ENCODE data around the gene MPP2.
"Not testable (repeated sequence)": the region's sequence is repeated elsewhere in the genome, so short reads cannot be mapped to it uniquely, and the experiment has no call there.

The MPP2 gene

DNA sequence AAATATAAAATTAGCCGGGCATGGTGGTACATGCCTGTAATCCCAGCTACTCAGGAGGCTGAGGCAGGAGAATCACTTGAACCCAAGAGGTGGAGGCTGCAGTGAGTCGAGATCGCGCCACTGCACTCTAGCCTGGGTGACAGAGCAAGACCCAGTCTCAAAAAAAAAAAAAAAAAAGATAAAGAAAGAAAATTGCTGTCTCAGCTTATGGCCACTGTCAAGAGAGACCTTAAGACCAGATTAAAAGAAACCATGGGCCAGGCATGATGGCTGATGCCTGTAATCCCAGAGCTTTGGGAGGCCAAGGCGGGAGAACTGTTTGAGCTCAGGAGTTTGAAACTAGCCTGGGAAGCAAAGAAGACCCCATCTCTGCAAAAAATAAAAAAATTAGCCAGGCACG lies 38.3 kb downstream of the MPP2 start:
- H3K9me3 ChIP-seq (ENCODE audit: control insufficient read depth in 5 of 5, low read length in 5 of 5); H3K36me3 ChIP-seq (ENCODE audit: control insufficient read depth in 5 of 5, insufficient read depth in 5 of 5, low read length in 5 of 5); H3K4me3 ChIP-seq (ENCODE audit: low read depth in 1 of 5, low read length in 5 of 5); H3K27me3 ChIP-seq (ENCODE audit: control insufficient read depth in 5 of 5, insufficient read depth in 4 of 5, low read length in 5 of 5); H3K9ac ChIP-seq (ENCODE audit: low read length in 5 of 5); H3K4me1 ChIP-seq (ENCODE audit: control insufficient read depth in 5 of 5, insufficient read depth in 5 of 5, low read length in 5 of 5); H3K27ac ChIP-seq (ENCODE audit: low read depth, low read length): not testable (repeated sequence)

DNA sequence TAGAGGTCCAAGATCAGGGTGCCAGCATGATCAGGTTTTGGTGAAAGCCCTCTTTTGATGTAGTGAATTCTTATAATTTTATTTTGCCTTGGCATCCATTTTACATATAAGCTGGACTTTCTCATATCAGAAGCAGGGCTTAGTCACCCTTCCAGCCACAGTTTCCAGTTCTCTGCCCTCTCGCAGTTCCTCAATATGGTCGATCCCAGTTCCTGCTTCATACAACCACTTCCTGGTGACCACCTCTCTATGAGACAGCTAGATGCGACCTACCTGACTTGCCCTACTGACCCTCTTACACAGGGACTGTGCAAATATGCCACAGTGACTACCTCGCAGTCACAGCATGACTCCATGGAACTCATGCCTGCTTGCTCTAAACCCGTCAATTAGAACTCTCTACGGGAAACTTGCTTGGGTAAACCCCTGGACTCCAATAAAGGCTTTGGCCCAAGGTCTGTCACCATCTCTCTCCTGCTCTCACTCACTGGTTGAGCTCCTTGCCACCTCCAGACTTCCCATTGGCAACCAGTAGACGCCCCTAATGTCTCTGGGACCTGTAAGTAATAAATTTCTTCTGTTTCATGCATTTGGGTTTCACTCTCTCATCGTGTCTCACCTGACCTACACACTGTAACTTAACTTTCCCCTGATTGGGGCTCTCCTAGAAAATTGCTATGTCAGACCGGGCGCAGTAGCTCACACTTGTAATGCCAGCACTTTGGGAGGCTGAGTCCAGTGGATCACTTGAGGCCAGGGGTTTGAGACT lies 38.9 kb downstream of the MPP2 start:
- no peak overlapping the region for H3K9ac ChIP-seq (ENCODE audit: low read length in 5 of 5)
- no peak overlapping the region for H3K4me3 ChIP-seq (ENCODE audit: low read depth in 1 of 5, low read length in 5 of 5)
- H3K9me3 ChIP-seq (ENCODE audit: control insufficient read depth in 5 of 5, low read length in 5 of 5): peaks cover 0 to 3% (median 0%) of the 10 kb centered on the region in 5 donors
- peaks cover 0 to 4% (median 0%) of the 10 kb centered on the region in 5 donors for H3K4me1 ChIP-seq (ENCODE audit: control insufficient read depth in 5 of 5, insufficient read depth in 5 of 5, low read length in 5 of 5)
- no peak overlapping the region for H3K27ac ChIP-seq (ENCODE audit: low read depth, low read length)
- H3K36me3 ChIP-seq (ENCODE audit: control insufficient read depth in 5 of 5, insufficient read depth in 5 of 5, low read length in 5 of 5): no peaks in the 10 kb centered on the region
- peaks cover 0 to 5% (median 0%) of the 10 kb centered on the region in 5 donors for H3K27me3 ChIP-seq (ENCODE audit: control insufficient read depth in 5 of 5, insufficient read depth in 4 of 5, low read length in 5 of 5)

DNA sequence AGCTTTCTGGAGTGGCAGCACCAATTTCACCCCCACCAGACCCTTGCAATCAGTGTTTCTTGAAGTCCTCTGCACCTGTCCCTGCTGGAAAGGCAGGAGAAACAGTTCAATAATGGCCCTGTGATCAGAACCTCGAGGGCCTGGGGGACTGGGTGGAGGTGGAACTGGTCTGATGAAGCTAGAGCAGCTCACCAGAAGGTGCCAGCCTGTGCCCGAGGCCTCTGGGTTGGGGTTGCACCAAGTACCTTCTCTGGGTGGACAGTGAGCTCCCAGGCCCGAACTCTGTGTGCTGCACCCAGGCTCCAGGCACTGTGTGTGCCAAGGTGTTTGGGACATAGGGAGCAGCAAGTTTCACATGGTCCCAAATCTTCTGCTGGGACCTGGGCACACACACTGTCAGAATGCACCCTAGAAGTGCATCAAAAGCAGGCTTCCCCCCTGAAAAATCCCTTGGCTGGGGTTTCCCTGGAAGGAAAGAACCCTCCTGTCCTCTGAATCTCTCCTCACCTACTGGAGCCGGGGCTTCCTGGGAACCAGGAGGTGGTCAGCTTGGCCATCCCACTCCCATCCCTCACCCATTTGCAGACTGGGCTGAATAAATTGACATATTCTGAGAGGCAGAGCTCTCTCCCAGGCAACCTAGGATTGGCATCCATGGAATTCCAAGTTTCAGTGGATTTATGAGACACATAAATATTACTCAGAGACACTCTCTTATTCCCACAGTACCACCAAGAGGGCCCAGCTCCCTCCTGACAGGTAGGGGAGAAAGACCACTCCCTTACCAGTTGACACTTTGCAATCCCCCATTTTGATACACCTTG lies 43.0 kb downstream of the MPP2 start:
- no peaks in the 10 kb centered on the region for H3K36me3 ChIP-seq (ENCODE audit: control insufficient read depth in 5 of 5, insufficient read depth in 5 of 5, low read length in 5 of 5)
- no peak overlapping the region for H3K27ac ChIP-seq (ENCODE audit: low read depth, low read length)
- no peak overlapping the region for H3K9ac ChIP-seq (ENCODE audit: low read length in 5 of 5)
- no peaks in the 10 kb centered on the region for H3K27me3 ChIP-seq (ENCODE audit: control insufficient read depth in 5 of 5, insufficient read depth in 4 of 5, low read length in 5 of 5)
- H3K4me3 ChIP-seq (ENCODE audit: low read depth in 1 of 5, low read length in 5 of 5): no peak overlapping the region
- H3K4me1 ChIP-seq (ENCODE audit: control insufficient read depth in 5 of 5, insufficient read depth in 5 of 5, low read length in 5 of 5): peaks cover 3 to 36% (median 11%) of the 10 kb centered on the region in 5 donors
- H3K9me3 ChIP-seq (ENCODE audit: control insufficient read depth in 5 of 5, low read length in 5 of 5): peaks cover 0 to 3% (median 0%) of the 10 kb centered on the region in 5 donors

DNA sequence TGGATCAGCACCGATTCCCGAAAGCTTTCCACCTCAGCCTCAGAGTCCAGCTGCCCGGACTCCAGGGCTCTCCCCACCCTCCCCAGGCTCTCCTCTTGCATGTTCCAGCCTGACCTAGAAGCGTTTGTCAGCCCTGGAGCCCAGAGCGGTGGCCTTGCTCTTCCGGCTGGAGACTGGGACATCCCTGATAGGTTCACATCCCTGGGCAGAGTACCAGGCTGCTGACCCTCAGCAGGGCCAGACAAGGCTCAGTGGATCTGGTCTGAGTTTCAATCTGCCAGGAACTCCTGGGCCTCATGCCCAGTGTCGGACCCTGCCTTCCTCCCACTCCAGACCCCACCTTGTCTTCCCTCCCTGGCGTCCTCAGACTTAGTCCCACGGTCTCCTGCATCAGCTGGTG lies 45.4 kb downstream of the MPP2 start:
- Histone ChIP-seq H3K27me3 (ENCODE audit: control insufficient read depth in 5 of 5, insufficient read depth in 4 of 5, low read length in 5 of 5) (peaks cover 0 to 9% (median 0%) of the 10 kb centered on the region in 5 donors), H3K36me3 (ENCODE audit: control insufficient read depth in 5 of 5, insufficient read depth in 5 of 5, low read length in 5 of 5) (peaks cover 0 to 2% (median 0%) of the 10 kb centered on the region in 5 donors), H3K9me3 (ENCODE audit: control insufficient read depth in 5 of 5, low read length in 5 of 5) (no peaks in the 10 kb centered on the region), H3K4me1 (ENCODE audit: control insufficient read depth in 5 of 5, insufficient read depth in 5 of 5, low read length in 5 of 5) (peaks cover 5 to 59% (median 14%) of the 10 kb centered on the region in 5 donors), H3K27ac (ENCODE audit: low read depth, low read length) (peak overlapping the region; percentile 77), H3K9ac (ENCODE audit: low read length in 5 of 5) (peak overlapping the region in 3 of 5 donors; percentile 3 to 28 (median 4)), H3K4me3 (ENCODE audit: low read depth in 1 of 5, low read length in 5 of 5) (no peak overlapping the region)

DNA sequence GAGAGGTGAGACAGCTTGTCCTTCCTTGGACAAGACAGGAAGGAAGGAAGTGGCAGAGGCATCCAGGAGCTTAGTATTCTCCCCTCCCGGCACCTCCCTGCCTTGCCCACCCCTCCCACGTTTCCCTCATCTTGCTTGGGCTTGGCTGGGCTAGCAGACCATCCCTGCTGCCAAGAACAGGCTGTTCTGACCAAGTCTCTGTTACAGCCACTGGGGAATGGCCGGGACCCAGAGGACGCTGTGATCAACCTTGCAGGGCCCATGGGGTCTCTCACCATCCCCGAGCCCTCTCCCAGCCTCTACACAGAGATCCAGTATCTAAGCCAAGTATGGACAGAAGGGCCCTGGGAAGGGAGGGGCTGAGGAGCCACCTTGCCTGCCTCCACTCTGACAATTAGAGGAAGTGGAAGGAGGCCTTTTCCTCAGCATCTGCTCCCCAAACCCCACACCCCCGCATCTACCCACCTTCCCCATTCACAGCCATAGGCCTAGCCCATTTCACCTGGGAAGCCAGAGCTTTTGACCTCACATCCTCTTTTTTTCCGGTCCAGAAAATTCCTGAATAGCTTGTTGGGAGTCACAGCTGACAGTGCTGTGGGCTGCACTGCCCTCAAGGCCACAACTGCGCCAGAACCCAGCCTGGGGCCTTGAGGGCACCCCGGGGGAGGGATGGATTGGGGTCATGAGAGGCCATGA lies 46.3 kb downstream of the MPP2 start:
- no peaks in the 10 kb centered on the region for H3K9me3 ChIP-seq (ENCODE audit: control insufficient read depth in 5 of 5, low read length in 5 of 5)
- H3K9ac ChIP-seq (ENCODE audit: low read length in 5 of 5): peak overlapping the region in 1 of 5 donors; percentile 33
- H3K27me3 ChIP-seq (ENCODE audit: control insufficient read depth in 5 of 5, insufficient read depth in 4 of 5, low read length in 5 of 5): peaks cover 0 to 14% (median 3%) of the 10 kb centered on the region in 5 donors
- H3K4me3 ChIP-seq (ENCODE audit: low read depth in 1 of 5, low read length in 5 of 5): no peak overlapping the region
- peaks cover 5 to 68% (median 14%) of the 10 kb centered on the region in 5 donors for H3K4me1 ChIP-seq (ENCODE audit: control insufficient read depth in 5 of 5, insufficient read depth in 5 of 5, low read length in 5 of 5)
- peaks cover 0 to 3% (median 0%) of the 10 kb centered on the region in 5 donors for H3K36me3 ChIP-seq (ENCODE audit: control insufficient read depth in 5 of 5, insufficient read depth in 5 of 5, low read length in 5 of 5)
- H3K27ac ChIP-seq (ENCODE audit: low read depth, low read length): peak overlapping the region; percentile 77

DNA sequence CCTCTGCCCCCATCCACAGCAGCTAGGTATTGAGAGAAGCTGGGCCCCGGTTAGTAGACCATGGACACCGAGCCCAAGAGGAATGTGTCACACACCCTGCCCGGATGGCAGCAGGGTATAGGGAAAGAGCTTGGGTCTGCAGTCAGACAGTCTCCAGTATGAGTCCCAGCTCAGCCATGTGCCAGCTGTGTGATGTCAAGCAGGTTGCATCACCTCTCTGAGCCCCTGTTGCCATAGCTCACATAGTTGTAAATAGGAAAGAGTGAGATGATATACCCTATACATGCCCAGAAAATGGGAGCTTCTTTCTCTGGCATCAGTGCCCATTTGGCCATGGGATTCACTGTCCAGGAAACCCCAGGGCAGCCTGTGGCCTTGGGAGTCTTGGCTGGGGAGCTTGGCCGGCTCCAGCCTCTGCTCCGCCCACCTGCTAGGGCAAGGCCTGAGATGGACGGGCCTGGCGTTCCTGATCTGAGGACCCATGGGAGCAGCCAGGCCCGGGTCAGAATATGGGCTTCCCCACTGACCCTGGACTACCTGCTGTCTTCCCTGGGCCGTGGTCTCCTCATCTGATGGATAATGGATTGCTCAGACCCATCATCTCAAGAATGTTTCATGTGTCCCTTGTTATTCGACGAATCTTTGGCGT lies 47.1 kb downstream of the MPP2 start:
- H3K27me3 ChIP-seq (ENCODE audit: control insufficient read depth in 5 of 5, insufficient read depth in 4 of 5, low read length in 5 of 5): peaks cover 0 to 14% (median 4%) of the 10 kb centered on the region in 5 donors
- H3K36me3 ChIP-seq (ENCODE audit: control insufficient read depth in 5 of 5, insufficient read depth in 5 of 5, low read length in 5 of 5): peaks cover 0 to 3% (median 0%) of the 10 kb centered on the region in 5 donors
- H3K4me1 ChIP-seq (ENCODE audit: control insufficient read depth in 5 of 5, insufficient read depth in 5 of 5, low read length in 5 of 5): peaks cover 5 to 76% (median 16%) of the 10 kb centered on the region in 5 donors
- no peaks in the 10 kb centered on the region for H3K9me3 ChIP-seq (ENCODE audit: control insufficient read depth in 5 of 5, low read length in 5 of 5)
- peak overlapping the region in 1 of 5 donors; percentile 13 for H3K4me3 ChIP-seq (ENCODE audit: low read depth in 1 of 5, low read length in 5 of 5)
- H3K27ac ChIP-seq (ENCODE audit: low read depth, low read length): peak overlapping the region; percentile 21
- peak overlapping the region in 1 of 5 donors; percentile 33 for H3K9ac ChIP-seq (ENCODE audit: low read length in 5 of 5)

DNA sequence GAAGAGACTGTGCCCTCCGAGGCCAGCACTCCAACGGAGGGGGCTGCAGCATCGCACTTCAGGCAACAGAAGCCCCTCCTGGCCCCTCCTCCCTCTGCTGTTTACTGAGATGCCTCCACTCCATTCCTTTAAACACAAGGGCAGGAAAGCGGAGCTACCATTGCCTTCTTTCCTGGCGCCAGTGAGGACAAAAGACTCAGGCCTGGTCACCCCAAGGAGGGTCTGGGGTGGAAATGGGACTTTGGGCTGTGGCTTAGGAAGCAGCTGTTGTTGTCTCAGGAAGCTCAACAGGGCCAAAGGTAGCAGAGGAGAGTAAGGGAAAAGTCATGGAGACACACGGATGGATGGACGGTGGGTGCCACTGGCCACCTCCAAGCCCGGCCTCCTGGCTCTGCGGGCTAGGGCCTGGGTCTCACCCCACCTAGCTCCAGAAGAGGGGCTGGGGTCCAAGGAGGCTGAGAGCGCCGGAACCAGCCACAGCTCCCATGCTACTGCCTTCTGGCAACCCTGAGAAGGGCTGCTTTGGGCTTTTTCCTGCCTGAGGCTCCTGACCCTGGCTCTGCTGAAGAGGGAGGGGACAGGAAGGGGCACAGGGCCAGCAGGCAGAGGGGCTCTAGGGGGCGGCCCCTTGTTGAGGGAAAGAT lies 49.3 kb downstream of the MPP2 start:
- H3K4me1 ChIP-seq (ENCODE audit: control insufficient read depth in 5 of 5, insufficient read depth in 5 of 5, low read length in 5 of 5): peaks cover 5 to 98% (median 27%) of the 10 kb centered on the region in 5 donors
- peak overlapping the region; percentile 72 for H3K27ac ChIP-seq (ENCODE audit: low read depth, low read length)
- H3K9me3 ChIP-seq (ENCODE audit: control insufficient read depth in 5 of 5, low read length in 5 of 5): no peaks in the 10 kb centered on the region
- H3K9ac ChIP-seq (ENCODE audit: low read length in 5 of 5): peak overlapping the region in 2 of 5 donors; percentile 11 to 16
- H3K27me3 ChIP-seq (ENCODE audit: control insufficient read depth in 5 of 5, insufficient read depth in 4 of 5, low read length in 5 of 5): peaks cover 6 to 21% (median 14%) of the 10 kb centered on the region in 5 donors
- peak overlapping the region in 3 of 5 donors; percentile 17 to 23 (median 22) for H3K4me3 ChIP-seq (ENCODE audit: low read depth in 1 of 5, low read length in 5 of 5)
- H3K36me3 ChIP-seq (ENCODE audit: control insufficient read depth in 5 of 5, insufficient read depth in 5 of 5, low read length in 5 of 5): peaks cover 0 to 12% (median 0%) of the 10 kb centered on the region in 5 donors

DNA sequence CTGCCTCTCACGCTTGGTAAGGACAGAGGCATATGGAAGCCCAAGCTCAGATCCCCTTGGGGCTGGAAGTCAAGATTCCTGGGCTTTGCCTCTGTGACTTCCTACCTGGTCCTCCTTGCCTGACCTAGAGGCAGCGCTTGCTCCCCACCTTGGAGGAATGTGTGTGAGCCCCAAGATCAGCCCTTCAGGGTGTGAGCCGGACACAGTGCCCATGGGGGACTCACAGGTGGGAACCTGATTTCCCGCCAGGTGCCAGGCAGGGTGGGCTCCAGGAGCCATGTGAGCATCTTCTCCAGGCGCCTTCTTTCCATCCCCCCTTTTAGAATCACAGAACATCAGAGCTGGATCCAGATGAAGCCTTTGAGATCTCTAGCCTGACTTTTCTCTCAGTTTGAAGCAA lies 50.2 kb downstream of the MPP2 start:
- Histone ChIP-seq H3K4me1 (ENCODE audit: control insufficient read depth in 5 of 5, insufficient read depth in 5 of 5, low read length in 5 of 5) (peaks cover 5 to 97% (median 36%) of the 10 kb centered on the region in 5 donors), H3K36me3 (ENCODE audit: control insufficient read depth in 5 of 5, insufficient read depth in 5 of 5, low read length in 5 of 5) (peaks cover 0 to 12% (median 0%) of the 10 kb centered on the region in 5 donors), H3K9ac (ENCODE audit: low read length in 5 of 5) (no peak overlapping the region), H3K4me3 (ENCODE audit: low read depth in 1 of 5, low read length in 5 of 5) (no peak overlapping the region), H3K27ac (ENCODE audit: low read depth, low read length) (peak overlapping the region; percentile 53), H3K9me3 (ENCODE audit: control insufficient read depth in 5 of 5, low read length in 5 of 5) (no peaks in the 10 kb centered on the region), H3K27me3 (ENCODE audit: control insufficient read depth in 5 of 5, insufficient read depth in 4 of 5, low read length in 5 of 5) (peaks cover 6 to 23% (median 14%) of the 10 kb centered on the region in 5 donors)

DNA sequence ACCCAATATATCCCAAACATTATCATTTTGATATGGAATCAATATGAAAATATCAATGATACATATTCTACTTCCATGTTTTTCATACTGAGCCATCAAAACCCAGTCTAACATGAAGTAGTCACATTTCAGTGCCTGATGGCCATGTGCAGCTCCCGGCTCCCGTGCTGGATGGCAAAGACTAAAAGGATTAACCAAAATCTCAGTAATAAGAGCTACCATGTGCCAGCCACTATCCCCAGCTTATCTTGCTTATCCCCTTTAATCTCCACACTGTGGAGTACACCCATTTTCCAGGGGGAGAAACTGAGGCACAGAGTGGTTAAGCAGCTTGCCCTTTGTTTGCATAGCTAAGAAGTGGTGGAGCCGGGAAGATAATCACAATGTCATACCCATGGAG lies 51.2 kb downstream of the MPP2 start:
- no peak overlapping the region for H3K4me3 ChIP-seq (ENCODE audit: low read depth in 1 of 5, low read length in 5 of 5)
- peaks cover 6 to 27% (median 16%) of the 10 kb centered on the region in 5 donors for H3K27me3 ChIP-seq (ENCODE audit: control insufficient read depth in 5 of 5, insufficient read depth in 4 of 5, low read length in 5 of 5)

More for the DNA sequence above, 51.2 kb downstream of the MPP2 start:
- H3K9me3 ChIP-seq (ENCODE audit: control insufficient read depth in 5 of 5, low read length in 5 of 5): no peaks in the 10 kb centered on the region
- H3K9ac ChIP-seq (ENCODE audit: low read length in 5 of 5): no peak overlapping the region
- peaks cover 0 to 12% (median 0%) of the 10 kb centered on the region in 5 donors for H3K36me3 ChIP-seq (ENCODE audit: control insufficient read depth in 5 of 5, insufficient read depth in 5 of 5, low read length in 5 of 5)
- peaks cover 4 to 97% (median 36%) of the 10 kb centered on the region in 5 donors for H3K4me1 ChIP-seq (ENCODE audit: control insufficient read depth in 5 of 5, insufficient read depth in 5 of 5, low read length in 5 of 5)
- peak overlapping the region; percentile 53 for H3K27ac ChIP-seq (ENCODE audit: low read depth, low read length)

Data from subcutaneous abdominal adipose tissue (tissue), 5 donors.